Measurements from ENCODE around the gene ZNF544.

ZNF544 gene

GRCh38 chr19:58228585-58229254 lies at the start of gene ZNF544:
Gene ZNF544 (plus strand): TSS chr19:58228914. CDS start chr19:58244024, 15,110 bp downstream.
- DNase-seq: peak; percentile 41 to 78 (median 61)

- DNase-seq: peak; percentile 54 to 57 (median 55)
Measured at GRCh38 chr19:58181902-58182576, 46.7 kb upstream of the ZNF544 start.

- DNase-seq: peak in 2 of 3 donors; percentile 91 to 97
Measured at GRCh38 chr19:58182577-58182988, 46.1 kb upstream of the ZNF544 start.

DNA sequence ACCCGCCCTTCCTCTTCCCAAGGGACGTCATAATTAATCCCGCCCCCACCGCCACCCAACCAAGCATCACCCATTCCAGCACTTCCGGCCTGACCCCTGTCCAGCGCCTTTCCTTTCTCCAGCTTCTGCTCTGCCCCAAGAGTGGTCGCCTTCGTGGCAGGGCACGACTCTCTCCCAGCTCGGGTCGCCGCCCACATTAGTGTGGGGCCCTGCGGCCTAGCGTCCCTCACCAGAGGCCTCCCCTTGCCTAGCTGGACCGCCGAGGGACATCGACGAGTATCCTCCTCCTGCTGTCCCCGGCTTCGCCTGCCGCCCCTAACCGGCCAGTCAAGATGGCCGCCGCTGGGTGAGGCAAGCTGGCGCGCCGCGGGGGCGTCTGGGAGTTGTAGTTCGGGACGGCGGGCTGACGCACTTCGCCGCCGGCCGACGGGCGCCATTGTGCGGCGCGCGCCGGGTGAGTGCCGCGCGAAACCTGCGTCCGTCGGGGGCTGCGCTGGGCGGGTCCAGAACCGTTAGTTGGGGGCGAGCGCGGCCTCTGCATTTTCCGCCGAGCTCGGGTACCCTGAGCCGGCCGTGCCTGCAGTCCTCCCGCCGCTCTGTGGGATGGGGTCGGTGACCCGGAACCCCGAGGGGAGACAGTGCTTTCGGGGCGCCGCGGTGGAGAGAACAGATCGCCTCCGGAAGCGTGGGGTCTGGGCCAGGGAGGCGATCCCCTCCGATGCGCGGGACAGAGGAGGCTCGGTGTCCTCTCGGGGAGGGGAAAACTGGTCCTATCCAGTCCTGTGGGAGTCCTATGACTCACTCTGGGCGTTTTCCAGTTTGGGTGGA lies 45.5 kb upstream of the ZNF544 start, which contains the start of gene ZNF274:
TSS of gene ZNF274 (plus strand) at position 73 of the 828 bp plus-strand sequence. CDS start 905 bp downstream, outside the sequence.
- DNase-seq: peak; percentile 93 to 98 (median 97)

DNA sequence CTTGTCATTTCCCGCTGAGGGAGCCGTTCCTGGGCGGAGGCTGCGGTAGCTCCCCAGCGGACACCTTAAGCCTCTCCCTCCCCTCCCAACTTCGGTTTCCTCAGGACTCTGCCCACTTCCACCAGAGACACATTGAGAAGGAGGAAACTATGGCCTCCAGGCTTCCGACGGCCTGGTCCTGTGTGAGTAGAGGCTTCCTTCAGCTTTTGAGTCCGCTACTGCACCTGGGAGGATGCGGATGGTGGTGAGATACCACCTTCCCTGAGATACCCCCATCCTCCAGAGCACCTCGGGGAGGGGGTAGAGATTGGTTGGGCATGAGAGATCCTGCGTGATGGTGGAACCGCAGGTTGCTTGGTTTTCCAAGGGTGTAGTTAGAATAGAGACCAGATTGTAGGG lies 44.9 kb upstream of the ZNF544 start:
- no peak for DNase-seq

- peak; percentile 23 to 41 (median 35) for DNase-seq
Measured at GRCh38 chr19:58196901-58197616, 31.7 kb upstream of the ZNF544 start.

DNA sequence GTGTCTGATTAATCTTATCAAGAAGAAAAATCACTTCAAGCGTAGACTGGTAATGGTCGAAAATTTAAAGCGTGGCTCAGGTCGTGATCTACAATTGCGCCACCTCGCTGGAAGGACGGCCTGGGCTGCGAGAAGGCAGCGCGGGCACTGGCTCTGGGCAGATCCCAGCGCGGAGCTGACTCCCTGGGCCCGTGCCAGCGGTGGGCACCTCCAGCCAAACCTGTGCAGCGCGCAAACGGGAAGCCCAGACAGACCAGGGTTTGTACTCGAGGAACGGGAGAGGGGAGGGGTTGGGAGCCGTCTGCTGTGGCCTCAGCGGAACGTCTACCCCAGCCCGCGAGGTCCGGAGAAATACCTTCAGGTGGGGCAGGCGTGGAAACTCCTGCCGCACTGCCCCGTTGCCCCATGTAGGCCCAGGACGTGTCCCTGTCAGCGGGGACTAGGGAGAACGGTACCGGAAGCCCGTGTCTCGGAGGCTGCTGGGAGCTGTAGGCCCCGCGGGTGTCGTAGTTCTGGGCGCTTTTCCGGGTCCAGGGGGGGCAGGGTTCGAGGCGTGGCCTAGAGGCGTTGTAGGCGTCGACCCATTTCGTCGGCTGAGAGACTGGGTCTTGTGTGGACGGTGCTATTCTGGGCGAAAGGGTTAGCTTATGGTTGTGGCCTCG lies 24.8 kb upstream of the ZNF544 start:
- DNase-seq: no peak

- DNase-seq: no peak
Measured at GRCh38 chr19:58204566-58204965, 24.1 kb upstream of the ZNF544 start.

DNA sequence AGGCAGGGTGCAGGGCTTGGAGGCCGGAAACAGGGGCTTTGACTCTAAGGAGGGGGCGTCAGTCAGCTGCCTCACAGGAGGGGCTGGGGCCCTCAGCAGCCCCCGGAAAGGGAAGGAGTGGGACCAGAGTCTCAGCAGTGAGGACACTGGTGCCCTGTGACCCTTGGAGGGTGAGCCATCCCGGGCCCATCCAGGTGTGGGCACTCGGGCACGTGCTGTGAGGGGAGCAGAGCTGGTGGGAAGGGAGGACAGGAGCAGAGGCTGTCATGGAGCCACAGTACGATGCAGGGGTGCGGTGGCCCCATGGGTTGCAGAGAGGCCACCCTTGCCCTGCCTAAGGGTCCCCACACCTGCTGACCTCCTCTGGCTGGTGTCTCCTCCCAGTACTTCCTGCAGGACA lies 19.1 kb upstream of the ZNF544 start:
- DNase-seq: no peak

DNA sequence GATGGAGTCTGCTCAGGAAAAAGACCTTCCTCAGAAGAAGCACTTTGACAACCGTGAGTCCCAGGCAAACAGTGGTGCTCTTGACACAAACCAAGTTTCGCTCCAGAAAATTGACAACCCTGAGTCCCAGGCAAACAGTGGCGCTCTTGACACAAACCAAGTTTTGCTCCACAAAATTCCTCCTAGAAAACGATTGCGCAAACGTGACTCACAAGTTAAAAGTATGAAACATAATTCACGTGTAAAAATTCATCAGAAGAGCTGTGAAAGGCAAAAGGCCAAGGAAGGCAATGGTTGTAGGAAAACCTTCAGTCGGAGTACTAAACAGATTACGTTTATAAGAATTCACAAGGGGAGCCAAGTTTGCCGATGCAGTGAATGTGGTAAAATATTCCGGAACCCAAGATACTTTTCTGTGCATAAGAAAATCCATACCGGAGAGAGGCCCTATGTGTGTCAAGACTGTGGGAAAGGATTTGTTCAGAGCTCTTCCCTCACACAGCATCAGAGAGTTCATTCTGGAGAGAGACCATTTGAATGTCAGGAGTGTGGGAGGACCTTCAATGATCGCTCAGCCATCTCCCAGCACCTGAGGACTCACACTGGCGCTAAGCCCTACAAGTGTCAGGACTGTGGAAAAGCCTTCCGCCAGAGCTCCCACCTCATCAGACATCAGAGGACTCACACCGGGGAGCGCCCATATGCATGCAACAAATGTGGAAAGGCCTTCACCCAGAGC lies 16.2 kb upstream of the ZNF544 start:
- peak in 1 of 3 donors; percentile 28 for DNase-seq

DNA sequence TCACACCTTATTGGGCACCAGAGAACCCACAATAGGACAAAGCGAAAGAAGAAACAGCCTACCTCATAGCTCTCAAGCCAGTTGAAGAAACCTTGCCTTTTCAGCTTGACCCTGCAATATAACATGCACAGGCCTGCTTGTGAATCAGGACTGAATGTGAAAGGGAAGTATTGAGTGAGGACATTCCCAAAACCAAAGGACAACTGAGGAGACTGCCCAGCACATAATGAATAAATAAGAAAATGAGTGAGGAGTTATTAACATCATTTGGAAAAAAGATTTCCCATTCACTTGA lies 15.7 kb upstream of the ZNF544 start:
- no peak for DNase-seq

DNA sequence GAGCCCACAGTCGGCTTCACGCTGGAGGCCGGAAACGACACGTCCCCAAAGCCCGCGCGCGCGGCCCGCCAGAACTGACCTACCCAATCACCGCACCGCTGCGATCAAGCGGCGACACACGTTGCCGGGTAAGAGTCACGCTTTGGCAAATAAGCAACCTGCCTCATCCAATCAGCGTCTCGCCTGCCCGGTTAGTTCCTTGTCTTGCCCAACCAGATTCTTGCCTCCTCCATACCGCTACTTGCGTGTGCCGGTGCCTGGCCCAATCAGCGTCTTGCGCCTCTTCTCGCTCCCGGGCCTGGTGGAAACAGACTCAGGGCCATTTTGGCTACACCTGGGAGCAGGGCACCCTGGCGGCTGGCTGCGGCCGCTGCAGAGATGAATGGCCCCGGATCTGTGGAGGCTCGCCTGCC lies 11.6 kb upstream of the ZNF544 start:
- no peak for DNase-seq

DNA sequence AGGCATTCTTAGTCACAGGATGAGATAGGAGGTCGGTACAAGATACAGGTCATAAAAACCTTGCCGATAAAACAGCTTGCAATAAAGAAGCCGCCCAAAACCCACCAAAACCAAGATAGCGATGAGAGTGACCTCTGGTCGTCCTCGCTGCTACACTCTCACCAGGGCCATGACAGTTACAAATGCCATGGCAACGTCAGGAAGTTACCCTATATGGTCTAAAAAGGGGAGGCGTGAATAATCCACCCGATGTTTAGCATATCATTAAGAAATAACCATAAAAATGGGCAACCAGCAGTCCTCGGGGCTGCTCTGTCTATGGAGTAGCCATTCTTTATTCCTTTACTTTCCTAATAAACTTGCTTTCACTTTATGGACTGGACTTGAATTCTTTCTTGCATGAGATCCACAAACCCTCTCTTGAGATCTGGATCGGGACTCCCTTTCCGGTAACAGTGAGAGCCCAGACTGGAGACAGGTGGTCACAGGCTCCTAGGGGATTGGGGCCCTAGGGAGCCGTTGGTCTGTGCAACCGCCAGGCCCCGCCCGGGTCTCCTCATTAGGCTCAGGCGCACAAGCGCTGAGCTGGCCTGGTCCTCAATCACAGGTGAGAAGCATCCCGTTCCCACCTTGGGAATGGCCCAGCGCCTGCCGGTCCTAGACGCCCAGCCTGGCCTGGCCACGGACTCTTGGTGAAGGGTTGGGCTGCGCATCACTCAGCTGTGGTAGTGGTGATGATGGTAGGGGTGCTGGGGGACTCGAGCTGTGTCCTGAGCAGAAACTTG lies 10.9 kb upstream of the ZNF544 start:
- DNase-seq: no peak

DNA sequence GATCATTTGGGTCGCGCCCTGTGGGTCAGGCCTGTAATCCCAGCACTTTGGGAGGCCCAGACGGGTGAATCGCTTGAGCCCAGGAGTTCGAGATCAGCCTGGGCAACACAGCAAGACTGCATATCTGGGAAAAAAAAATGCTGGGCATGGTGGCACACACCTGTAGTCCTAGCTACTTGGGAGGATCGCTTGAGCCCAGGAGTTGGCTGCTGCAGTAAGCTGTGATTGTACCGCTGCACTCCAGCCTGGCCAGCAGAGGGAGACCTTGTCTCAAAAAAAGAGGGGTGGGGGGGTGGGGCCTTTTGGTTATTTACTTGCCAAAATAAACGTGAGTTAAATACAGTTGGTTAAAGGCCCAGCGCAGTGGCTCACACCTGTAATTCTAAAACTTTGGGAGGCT lies 9.8 kb upstream of the ZNF544 start:
- peak; percentile 33 to 35 (median 33) for DNase-seq

- no peak for DNase-seq
Measured at GRCh38 chr19:58227964-58228584, 640 bp upstream of the ZNF544 start.

- DNase-seq: no peak
Measured at GRCh38 chr19:58229255-58229639, 533 bp downstream of the ZNF544 start.

GRCh38 chr19:58237324-58237723 lies 8.6 kb downstream of the ZNF544 start:
- DNase-seq: no peak

DNA sequence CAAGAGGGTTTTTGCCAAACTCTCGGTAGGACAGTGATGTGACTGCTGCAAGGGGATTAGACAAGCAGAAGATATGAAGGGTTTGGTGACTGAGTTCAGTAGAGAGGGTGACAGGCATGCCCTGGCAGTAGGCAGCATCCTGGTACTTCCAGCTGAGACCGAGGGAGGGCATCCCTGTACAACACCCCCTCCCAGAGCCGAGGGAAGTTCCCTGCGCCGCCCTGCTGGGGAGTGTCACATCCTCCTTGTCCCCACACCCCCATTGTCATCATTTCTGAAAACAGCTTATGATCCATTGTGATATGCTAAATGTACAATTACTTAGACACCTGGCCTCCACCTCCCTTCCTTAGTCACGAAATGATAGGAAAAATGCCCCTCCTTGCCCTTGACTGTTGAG lies 14.6 kb downstream of the ZNF544 start:
- no peak for DNase-seq

DNA sequence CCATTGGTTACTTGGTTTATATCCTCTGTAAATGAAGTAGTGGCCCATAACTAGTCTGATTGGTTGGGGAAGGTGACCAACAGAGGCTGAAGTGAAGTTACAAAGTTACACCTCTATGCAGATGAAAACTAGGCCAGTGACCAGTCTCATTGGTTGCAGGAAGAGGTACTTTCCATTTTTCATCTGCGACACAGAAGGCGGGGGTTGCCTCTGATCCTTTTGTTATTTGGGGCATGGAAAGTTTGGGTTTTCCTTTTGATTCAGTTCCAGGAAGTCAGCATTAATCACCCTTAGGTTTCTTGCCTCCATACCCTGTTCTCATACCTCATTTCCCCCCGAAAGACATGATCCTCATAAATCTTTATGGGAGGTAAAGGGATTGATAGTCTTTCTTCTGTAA lies 20.2 kb downstream of the ZNF544 start:
- no peak for DNase-seq

- no peak for DNase-seq
Measured at GRCh38 chr19:58252102-58252685, 23.5 kb downstream of the ZNF544 start.
